ENCODE measurements around the gene LIG3.
"Not testable (repeated sequence)": the region's sequence is repeated elsewhere in the genome, so short reads cannot be mapped to it uniquely, and the experiment has no call there.

The LIG3 gene

DNA sequence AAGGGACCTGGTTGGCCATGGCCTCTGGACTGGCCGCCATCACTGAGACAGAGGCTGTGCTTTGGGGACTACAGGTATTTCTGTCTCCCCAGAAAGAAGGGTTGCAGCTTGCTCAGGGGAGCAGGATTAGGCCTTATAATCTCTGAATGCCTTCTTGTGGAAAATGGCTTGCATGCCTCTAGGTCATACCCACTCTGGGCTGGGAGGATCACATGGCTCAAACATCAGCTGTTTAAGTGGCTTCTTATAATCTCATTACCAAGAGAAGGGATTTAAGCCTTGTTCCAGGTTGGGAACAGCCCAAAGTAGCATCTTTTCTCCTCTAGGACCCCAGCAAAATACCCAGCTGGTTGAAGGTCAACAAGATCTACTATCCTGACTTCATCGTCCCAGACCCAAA is 19.1 kb downstream of the LIG3 start:
- TF ChIP-seq, protein P1, sequence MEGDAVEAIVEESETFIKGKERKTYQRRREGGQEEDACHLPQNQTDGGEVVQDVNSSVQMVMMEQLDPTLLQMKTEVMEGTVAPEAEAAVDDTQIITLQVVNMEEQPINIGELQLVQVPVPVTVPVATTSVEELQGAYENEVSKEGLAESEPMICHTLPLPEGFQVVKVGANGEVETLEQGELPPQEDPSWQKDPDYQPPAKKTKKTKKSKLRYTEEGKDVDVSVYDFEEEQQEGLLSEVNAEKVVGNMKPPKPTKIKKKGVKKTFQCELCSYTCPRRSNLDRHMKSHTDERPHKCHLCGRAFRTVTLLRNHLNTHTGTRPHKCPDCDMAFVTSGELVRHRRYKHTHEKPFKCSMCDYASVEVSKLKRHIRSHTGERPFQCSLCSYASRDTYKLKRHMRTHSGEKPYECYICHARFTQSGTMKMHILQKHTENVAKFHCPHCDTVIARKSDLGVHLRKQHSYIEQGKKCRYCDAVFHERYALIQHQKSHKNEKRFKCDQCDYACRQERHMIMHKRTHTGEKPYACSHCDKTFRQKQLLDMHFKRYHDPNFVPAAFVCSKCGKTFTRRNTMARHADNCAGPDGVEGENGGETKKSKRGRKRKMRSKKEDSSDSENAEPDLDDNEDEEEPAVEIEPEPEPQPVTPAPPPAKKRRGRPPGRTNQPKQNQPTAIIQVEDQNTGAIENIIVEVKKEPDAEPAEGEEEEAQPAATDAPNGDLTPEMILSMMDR (IDR thresholded peaks at IDR 0.05; ENCODE audit: low read depth, low read length, missing control alignments) = no peak
- no peak for DNase-seq (ENCODE audit: low read depth)
- no peak overlapping the region for H3K4me3 ChIP-seq (ENCODE audit: low read depth, low read length)

DNA sequence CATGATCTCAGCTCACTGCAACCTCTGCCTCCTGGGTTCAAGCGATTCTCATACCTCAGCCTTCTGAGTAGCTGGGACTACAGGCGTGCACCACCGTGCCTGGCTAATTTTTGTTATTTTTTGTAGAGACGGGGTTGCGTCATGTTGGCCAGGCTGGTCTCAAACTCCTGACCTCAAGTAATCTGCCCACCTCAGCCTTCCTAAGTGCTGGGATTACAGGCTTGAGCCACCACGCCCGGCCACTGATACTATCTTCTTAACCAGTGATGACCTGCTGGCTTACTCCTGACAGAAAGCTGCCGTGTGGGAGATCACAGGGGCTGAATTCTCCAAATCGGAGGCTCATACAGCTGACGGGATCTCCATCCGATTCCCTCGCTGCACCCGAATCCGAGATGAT is 20.7 kb downstream of the LIG3 start:
- not testable (repeated sequence) for H3K4me3 ChIP-seq (ENCODE audit: low read depth, low read length); DNase-seq (ENCODE audit: low read depth)

DNA sequence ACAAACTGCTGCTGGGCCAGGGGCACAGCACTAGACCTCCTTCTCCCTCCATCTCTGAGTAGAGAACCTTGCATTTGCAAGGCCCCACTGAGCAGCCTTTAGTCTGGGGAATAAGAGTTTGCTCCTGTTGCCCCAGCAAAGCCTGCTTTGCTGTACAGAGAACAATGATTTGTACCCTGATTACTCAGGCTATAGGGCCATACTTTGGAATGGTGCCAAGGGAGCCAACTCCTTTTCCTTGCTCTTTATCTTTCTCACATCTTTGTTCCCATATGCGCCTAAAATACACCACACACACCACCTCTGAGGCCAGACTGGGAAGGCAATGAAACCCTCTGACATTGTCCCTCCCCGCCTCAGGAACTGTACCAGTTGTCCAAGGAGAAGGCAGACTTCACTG is 21.2 kb downstream of the LIG3 start:
- no peak overlapping the region for H3K4me3 ChIP-seq (ENCODE audit: low read depth, low read length)
- DNase-seq (ENCODE audit: low read depth) = no peak
- TF ChIP-seq, protein P1 (IDR thresholded peaks at IDR 0.05; ENCODE audit: low read depth, low read length, missing control alignments) = no peak

DNA sequence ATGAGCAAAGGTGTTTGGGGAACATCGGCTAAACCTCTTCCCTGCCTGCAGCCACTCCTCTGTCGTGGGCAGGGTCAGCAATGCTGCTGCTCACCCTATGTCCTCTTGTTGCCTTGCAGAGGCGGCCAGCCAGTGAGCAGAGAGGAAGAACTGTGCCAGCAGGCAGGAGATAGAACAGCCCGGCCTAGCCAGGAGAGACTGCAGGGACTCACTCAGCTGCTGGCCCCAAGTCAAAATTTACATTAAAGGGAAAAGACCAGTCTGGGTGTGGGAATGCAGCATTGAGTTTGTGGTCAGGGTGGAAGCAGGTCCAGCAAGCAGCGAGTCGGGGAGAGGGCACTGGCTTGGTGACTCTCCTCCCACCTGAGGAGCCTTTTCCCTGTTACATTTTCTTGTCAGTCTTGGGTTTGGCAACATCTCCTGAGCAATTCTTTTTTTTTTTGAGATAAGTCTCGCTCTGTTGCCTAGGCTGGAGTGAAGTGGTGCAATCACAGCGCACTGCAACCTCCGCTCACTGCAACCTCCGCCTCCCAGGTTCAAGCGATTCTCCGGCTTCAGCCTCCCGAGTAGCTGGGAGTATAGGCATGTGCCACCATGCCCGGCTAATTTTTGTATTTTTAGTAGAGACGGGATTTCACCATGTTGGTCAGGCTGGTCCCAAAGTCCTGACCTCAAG is 22.7 kb downstream of the LIG3 start:
- TF ChIP-seq, protein P1 (IDR thresholded peaks at IDR 0.05; ENCODE audit: low read depth, low read length, missing control alignments) = no peak
- no peak for DNase-seq (ENCODE audit: low read depth)
- no peak overlapping the region for H3K4me3 ChIP-seq (ENCODE audit: low read depth, low read length)

DNA sequence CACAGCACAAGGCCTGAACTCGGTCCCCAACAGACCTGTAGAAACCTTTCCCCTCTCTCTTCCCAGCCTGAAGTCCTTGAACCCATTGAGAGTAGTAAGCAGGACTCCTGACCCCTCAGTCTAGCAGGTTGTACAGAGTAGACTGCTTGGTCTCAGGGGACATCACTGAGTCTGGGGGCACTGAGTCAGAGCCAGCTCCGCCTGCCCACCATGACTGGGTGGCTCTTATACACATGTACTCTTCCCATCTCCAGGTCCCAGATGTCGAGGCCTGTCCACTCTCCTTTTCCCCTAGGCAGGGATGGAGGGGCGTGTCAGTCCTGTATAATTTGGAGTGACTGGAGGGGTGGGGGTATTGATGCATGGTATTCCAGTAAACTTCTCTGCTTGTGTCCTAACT is 23.5 kb downstream of the LIG3 start:
- H3K4me3 ChIP-seq (ENCODE audit: low read depth, low read length) = no peak overlapping the region
- DNase-seq (ENCODE audit: low read depth) = no peak
- TF ChIP-seq, protein P1 (IDR thresholded peaks at IDR 0.05; ENCODE audit: low read depth, low read length, missing control alignments) = no peak

DNA sequence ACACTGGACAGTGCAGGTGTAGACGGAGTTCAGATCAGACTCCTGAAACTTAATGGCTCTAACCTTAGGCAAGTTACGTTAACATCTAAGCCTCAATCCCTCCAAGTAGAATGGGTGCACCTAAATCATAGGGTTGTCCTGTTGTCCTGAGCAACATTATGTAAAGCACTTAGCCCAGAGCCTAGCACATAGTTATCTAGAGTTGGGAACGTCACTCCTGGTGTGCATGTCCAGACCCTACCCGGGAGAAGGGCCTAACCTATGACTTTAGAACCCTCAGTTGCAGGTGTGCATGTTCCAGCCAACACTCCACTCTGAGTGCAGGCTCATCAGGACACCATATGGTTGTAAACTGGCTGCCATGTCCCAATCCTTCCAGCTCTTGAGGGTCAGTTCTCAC is 26.0 kb downstream of the LIG3 start:
- DNase-seq (ENCODE audit: low read depth) = no peak
- TF ChIP-seq, protein P1 (IDR thresholded peaks at IDR 0.05; ENCODE audit: low read depth, low read length, missing control alignments) = no peak
- no peak overlapping the region for H3K4me3 ChIP-seq (ENCODE audit: low read depth, low read length)

DNA sequence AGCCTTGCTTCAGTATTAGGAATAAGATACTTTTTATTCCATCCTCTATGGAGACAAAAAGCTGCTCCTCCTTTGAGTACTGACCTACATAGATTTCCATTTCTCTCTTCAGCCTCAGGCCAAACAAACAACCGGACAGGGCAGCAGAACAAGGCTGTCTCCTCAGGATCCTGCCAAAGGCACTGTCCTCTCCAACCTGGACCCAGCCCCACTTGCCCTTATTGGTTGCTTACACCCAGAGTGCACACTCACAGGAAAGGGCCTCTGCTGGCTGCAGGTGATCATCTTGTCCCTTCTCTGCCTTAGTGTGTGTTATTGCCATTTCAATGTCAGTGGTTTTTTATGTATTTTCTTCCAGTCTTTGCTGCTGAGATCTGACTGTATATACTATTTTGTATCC is 26.6 kb downstream of the LIG3 start:
- DNase-seq (ENCODE audit: low read depth) = no peak
- H3K4me3 ChIP-seq (ENCODE audit: low read depth, low read length) = no peak overlapping the region
- TF ChIP-seq, protein P1 (IDR thresholded peaks at IDR 0.05; ENCODE audit: low read depth, low read length, missing control alignments) = no peak
